ENCODE results near the gene PAK4.

DNA sequence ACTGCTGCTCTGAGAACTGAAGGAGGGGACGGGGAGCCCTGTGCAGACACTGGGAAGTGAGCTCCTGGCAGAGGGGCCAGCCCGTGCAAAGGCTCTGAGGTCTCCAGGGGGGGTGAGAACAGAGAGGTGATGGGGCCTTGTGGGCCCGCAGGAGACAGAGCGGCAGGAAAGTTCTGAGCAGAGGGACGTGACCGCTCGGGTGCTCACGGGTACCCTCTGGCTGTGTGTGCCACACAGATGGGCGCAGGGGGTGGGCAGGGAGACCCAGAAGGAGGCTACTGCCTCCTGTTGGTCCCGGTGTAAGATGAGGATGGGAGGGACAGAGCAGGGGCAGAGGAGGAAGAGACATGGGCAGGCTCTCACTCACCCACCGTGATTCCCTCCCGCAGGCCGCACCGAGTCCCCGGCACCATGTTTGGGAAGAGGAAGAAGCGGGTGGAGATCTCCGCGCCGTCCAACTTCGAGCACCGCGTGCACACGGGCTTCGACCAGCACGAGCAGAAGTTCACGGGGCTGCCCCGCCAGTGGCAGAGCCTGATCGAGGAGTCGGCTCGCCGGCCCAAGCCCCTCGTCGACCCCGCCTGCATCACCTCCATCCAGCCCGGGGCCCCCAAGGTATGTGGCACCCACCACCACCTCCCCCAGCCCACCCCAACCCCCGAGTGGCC is 43.7 kb downstream of the PAK4 start:
- TF ChIP-seq, protein P1, sequence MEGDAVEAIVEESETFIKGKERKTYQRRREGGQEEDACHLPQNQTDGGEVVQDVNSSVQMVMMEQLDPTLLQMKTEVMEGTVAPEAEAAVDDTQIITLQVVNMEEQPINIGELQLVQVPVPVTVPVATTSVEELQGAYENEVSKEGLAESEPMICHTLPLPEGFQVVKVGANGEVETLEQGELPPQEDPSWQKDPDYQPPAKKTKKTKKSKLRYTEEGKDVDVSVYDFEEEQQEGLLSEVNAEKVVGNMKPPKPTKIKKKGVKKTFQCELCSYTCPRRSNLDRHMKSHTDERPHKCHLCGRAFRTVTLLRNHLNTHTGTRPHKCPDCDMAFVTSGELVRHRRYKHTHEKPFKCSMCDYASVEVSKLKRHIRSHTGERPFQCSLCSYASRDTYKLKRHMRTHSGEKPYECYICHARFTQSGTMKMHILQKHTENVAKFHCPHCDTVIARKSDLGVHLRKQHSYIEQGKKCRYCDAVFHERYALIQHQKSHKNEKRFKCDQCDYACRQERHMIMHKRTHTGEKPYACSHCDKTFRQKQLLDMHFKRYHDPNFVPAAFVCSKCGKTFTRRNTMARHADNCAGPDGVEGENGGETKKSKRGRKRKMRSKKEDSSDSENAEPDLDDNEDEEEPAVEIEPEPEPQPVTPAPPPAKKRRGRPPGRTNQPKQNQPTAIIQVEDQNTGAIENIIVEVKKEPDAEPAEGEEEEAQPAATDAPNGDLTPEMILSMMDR (IDR thresholded peaks at IDR 0.05; ENCODE audit: low read depth, low read length, poor library complexity, severe bottlenecking): no peak
- TF ChIP-seq EZH2phosphoT487 (IDR thresholded peaks at IDR 0.05; ENCODE audit: borderline replicate concordance, low read length): no peak
